IPS DF 19.7 (cell line): ENCODE data around the gene LLGL1.

Experiments used
- DNase-seq: peaks from one replicate; pipeline ENCODE4 v3.0.0-alpha.2; 2013; ENCODE audit warnings: low read depth, low spot score

Gene LLGL1

DNA sequence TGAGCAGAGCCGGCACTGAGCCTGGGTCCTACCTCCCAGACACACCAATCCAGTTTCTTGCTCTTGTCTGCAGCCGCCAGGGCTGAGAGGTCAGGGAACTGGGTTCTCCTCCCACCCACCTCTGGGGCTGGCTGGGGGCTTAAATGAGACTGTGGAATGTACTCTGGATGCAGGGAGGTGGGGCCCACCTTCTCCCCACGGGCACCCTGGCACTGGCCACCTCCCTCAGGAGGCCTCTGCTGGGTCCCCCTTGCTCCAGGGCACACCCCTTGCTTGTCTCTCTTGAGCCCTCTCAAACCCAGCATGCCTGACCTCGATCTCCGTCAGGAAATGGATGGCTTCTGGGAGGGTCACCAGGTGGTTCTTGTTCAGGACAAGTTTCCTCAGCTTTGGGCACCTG, 26.7 kb downstream of the LLGL1 start:
- DNase-seq, result no peak

DNA sequence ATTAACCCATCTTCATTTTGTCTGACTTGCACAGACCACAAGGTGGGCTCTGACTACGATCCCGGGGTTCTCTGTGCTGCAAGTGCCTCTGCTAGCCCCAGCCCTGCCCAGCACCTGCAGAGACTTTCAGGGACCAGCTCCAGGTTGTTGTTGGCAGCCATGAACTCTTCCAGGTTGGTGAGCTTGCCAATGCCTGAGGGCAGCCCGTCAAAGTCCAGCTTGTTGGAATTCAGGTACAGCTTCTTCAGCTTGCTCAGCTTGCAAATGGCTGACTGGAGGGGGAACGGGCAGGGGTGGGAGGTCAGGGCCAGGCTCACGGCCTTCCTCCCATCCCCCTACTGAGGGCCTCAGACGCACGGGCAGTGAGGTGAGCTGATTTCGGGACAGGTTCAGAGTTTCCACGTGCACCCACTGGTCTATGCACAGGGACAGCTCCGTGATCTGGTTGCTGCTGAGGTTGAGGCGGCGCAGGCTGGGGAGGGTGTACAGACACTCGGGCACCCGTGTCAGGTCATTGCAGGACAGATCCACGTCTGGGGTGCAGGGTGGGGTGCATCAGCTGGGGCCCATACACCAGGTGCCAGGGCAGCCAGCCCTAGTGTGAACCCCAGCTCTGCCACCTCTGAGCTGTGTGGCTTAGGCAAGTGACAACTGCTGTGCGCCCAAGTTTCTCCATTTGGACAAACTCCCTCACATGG, 27.9 kb downstream of the LLGL1 start:
- DNase-seq, result no peak

DNA sequence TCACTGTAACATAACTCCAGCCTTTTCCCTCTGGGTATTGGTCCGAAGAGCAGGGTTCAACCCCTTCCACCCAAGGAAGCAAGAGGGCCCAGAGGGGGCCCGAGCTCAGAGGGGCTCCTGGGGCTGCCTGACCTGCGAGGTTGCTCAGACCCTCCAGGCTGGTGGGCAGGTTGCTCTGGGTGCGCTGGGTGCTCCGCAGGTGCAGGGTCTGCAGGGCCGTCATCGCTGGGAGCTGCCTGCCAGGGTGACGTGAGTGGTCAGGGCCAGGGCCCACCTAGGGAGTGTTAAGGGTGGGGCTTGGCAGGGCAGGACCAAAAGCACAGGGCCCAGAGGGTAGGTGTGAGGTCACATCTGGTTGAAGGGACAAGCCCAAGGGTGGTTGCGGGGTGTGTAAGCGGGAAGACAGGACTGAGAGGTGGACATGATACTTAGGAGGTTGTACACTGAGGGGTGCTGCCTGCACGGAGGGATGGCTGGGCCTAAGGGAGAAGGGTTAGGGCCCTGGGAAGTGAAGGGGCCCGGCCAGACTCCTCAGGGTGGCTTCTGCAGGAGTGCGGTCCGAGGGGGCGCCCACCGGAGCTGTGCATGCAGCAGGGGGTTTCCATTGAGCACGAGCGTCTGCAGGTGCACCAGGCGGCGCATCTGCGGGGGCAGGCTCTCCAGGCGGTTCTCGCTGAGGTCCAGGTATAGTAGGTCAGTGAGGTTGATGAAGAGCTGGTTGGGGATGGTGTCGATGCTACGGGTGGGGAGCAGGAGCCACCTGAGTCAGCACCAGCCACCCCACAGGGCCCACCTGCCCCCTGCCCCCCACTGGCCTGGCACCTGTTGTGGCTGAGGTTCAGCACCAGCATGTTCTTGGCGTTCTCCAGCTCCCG, 28.7 kb downstream of the LLGL1 start:
- DNase-seq, result no peak

DNA sequence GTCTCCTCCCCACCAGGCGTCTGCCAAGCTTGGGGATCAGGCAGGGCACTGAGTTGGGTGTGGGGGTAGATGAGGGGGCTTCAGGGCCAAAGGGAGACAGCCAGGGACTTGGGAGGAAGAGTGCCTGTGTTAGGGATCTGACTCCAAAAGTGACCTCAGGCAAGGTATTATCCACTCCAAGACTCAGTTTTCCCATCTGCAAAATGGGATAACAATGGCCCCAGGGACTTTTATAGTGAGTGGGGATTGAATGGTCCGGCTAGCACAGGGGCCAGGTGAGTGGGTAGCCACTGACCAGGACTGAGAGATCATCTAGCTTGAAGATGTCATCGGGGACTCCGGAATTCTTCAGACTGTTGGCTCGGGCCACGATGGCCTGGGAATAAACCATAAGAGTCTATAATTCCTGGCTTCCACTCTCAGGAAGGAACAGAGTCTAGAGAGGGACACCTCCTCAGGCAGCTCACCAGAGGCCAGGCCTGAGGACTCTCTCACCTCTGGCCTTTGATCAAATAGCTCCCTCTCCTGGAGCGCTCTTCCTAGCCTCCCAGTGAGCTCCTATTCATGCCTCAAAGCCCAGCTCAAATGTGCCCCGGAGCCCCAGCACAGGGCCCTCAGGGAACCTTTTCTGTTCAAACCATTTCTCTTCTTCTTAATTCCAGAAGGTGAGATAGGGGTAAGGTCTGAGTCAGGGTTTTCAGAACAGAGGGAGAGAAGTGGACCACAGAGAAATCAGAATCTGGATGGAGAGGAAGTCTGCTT, 29.6 kb downstream of the LLGL1 start:
- no peak for DNase-seq

DNA sequence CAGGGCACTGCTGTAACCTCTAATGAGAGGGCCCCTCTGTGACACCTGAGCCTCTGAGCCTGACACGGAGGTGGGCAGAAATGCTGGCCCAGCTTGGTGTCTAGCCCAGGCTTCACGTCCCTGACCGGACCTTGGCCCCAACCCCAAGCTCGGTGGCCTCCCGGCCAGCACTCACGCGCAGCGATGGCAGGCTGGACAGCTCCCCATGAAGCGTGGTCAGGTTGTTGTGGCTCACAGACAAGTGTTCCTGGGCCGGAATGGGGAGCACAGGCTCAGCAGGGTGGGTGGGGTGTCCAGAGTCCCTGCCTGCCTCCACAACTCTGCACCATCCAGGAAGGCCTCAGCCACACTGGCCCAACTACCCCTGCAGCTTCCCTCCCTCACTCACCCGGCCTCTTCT, 30.9 kb downstream of the LLGL1 start:
- no peak for DNase-seq

DNA sequence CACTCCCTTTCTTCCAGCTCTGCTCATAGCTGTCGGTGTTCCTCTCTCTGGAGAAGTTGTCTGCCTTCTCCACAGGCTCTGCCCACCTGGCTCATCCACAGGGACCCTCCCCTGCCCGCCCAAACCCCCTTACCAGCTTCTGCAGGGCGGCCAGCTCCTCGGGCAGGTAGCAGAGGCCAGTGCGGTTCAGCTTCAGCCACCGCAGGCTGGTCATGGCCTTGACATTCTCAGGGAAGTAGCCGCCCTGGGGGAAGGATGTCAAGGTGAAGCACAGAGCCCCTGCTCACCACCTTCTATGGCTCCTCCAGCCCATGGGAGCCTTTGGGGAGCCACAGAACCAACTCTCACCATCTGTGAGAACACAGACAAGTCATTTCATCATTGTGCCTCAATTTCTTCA, 31.3 kb downstream of the LLGL1 start:
- DNase-seq, result no peak

DNA sequence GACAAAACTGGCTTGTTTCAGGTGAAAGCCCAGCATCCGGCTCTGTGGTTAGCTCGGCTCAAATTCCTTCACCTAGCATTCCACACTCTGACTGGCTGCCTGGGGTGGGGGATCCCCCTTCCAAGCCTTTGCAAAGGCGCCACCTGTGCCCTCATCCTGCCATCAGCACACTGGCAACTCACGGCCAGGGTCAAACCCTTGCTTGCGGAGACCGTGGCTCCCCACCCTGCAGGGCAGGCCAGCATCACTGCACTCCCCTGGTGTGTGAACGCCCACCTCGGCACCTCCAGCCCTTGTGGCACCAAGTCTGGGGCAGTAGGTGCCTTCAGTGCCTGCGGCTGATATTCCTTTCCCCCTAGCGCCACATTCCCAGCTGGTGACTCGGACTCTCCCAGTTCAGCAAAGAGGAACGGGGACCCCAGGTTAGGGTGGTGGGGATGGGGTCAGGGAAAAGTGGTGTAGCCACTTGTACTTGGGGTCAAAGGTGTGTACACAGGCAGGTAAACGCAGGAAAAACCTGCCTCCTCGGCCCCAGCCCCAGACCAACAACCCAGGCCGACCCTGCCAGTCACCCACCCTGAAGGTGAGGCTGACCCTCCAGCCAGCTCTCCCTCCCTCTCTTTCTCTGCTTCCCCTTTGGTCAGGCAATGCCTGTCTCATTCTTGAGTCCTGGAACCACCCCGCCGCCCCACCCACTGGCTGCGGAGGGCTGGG, 32.0 kb downstream of the LLGL1 start:
- DNase-seq, result no peak

DNA sequence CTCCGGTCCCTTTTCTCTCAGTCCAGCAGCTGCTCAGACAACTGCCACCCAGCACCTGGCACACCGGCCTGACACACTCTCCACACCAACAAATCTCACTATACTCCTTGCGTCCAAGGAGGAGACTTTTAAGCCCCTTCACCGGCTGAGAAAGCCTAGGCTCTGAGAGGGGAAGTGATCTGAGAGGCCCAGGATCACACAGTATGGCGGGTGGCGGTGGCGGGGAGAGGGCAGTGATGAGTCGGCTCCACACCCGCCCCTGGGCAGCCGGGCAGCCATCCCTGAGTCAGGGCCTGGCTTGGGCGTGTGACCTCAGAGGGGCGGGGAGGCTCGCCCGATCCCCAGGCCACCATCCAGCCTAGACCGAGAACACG, 32.5 kb downstream of the LLGL1 start:
- no peak for DNase-seq

DNA sequence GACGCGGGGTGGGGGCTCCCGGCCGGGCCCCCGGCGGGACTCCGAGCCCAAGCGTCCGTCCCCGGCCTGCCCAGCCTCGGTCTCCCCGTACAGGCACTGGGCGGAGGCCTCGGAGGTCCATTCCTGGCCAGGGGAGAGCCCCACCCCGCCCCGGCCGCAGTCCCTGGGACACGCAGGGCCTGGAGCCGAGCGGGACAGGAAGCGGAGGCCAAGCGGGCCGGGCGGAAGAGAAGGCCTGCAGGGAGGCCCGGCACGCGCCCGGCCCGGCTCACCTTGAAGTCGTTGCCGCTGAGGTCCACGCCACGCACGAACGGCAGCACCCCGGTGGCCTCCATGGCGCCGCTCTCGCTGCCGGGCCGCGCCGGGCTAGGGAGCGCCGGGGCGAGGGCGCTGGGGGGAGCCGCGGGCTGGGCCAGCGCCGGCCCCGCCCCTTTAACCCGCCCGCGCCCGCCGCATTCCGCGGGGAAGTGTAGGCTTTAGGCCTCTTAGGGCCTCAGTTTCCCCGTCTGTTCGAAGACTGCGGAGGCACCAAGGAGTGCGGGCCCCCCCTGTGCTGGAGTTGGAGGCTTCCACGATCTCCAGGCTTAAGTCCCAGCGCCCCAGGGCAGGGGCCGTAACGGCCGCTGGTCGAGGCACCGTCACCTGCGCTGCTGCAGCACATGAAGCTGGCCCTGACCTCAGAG, 33.1 kb downstream of the LLGL1 start, which contains the start of gene FLII:
Gene FLII, minus strand, starts transcription at position 383 of the 683 bp plus-strand sequence. Its CDS starts 48 bp downstream, at position 335.
- DNase-seq, result no peak

DNA sequence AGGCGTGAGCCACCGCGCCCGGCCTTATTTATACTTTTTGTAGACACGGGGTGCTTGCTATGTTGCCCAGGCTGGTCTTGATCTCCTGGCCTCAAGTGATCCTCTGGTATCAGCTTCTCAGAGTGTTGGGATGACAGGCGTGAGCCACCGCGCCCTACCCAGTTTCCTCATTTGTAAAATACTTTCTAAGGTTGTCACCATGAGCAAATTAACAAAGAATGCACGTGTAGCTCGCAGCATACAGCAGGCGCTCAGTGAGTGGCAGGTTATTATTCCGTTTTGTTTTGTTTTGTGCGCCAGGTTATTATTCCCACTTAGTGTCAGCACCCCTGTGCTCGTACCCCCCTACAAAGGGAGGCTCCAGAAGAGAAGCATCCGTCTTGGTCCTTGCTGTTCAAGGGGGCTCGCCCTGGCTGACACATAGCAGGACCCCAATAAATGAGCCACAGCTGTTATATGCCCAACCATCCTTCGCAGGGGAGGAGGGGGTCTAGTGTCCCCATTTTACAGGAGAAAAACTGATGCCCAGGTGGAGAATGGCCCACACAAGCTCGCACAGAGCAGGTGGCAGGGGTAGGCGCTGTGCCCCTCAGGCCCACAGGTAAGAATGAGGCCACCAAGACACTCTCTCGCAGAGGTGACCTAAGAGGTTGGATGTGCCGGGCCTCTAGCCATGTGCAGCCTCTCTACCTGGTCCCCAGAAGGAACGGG, 34.3 kb downstream of the LLGL1 start:
- DNase-seq, result no peak

DNA sequence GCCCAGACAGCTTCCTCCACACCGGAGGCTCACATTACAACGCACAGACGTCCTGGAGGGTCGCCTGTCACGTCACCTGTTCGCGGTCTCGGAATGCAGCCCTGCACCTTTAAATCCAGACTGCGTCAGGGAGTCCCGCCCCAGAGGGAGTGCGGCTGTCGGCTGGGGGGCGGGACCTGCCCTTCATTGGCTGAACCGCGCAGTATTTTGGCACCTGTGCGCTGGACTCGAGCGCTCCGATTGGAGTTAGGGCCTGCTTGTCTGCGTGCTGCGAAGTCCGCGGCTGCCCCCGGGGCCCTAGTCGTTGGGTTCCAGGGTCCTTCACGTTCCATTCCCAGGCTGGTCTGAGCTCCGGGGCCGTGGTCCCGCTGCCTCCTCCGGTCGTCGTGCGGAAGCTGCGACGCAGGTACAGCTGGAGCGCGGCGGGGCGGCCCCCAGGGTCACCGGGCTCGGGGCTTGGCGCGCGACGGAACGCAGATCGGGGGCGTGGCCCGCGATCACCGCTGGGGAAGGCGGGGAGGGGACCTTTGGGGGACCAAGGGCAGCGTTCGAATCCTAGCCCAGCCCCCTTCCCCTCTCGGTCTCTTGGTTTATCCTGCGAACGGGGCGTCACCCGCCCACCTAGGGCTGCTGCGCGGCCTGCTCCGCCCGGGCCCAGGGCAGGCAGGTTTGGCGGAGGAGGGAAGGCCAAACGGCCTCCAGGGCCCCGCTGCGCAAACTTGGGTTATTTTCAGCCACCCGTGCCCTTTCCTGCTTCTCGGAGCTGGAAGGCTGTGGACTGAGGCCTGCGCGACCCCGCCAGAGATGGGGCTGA, 35.1 kb downstream of the LLGL1 start, which contains the start of gene MIEF2:
Gene MIEF2, plus strand, starts transcription at position 331 of the 814 bp plus-strand sequence. CDS start 2,059 bp downstream, outside the sequence.
- DNase-seq, result peak; percentile 90

DNA sequence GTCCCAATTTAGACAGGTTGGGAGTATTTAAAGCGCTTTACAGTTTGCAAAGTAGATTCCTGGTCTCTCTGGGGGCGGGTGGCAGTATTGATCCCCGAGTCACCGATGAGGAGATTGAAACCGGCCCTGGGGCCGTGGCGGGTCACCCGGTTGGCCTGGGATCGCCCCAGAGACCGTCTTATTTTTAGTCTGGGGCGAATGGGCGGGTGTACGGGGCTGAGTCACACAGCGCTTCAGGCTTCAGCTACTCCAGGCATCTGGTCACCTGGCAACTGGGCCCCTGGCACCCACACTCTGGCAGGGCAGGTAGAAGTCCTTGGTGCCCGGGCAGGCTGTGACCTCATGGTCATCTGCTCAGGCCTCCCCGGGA, 35.7 kb downstream of the LLGL1 start:
- no peak for DNase-seq

DNA sequence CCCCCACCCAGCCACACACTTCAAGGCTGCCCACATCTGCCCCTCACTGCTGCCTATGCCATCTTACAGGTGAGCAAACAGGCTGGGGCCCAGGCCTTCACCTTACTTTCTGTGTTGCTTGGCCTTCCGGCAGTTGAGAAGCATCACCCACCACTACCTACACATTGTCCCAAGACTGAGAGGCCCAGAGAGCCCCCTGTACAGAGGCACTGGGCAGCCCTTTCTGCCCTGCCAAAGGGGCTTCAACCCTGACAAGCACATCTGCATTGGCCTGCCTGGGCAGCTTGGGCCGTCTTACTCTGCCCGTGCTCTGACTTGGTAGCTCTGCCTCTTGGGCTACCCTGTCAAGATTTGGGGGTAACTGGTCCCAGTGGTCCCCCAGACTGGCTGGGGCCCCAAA, 36.2 kb downstream of the LLGL1 start:
- DNase-seq, result no peak

DNA sequence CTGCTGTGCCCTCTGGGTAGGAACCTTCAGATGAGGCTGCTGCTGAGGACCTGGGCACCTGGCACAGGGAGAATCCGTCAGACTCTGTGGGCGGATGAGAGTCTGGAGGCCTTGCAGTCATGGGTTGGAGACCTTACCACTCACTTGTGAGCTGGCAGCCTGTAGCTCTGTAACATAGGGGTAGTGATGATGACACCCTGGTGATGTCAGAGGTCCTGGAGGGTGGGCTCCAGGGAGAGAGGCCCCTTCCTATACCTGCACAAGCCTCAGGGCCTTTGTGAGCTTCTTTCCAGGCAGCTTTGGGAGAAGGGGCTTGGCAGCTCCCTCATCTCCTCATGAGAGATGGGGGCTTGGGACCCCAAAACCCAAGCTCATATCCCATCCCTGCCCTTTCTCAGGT, 36.7 kb downstream of the LLGL1 start:
- no peak for DNase-seq

DNA sequence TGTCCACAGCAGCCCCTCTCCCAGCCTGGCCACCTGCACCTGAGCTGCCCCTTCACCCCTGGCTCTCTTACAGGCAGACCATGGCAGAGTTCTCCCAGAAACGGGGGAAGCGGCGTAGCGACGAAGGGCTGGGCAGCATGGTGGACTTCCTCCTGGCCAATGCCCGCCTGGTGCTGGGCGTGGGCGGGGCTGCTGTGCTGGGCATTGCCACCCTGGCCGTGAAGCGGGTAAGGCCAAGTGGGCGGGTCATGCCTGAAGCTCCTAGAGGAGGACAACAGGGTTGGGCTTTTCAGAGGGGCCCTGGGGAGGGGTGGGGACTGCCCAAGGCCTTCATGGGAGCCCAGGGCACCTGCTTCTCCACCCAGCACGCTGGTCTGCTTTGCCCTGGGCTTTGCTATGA, 37.2 kb downstream of the LLGL1 start:
- no peak for DNase-seq

DNA sequence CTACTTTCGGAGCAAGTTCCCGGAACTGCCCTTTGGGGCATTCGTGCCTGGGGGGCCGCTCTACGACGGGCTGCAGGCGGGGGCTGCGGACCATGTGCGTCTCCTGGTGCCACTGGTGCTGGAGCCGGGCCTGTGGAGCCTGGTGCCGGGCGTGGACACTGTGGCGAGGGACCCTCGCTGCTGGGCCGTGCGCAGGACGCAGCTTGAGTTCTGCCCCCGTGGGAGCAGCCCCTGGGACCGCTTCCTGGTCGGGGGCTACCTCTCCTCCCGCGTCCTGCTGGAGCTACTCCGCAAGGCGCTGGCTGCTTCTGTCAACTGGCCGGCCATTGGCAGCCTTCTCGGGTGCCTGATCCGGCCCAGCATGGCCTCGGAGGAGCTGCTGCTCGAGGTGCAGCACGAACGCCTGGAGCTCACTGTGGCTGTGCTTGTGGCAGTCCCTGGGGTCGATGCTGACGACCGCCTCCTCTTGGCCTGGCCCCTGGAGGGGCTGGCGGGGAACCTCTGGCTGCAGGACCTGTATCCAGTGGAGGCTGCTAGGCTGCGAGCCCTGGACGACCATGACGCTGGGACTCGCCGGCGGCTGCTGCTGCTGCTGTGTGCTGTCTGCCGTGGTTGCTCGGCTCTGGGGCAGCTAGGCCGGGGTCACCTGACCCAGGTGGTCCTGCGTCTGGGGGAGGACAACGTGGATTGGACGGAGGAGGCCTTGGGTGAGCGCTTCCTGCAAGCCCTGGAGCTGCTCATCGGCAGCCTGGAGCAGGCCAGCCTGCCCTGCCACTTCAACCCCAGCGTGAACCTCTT, 38.6 kb downstream of the LLGL1 start:
- no peak for DNase-seq

DNA sequence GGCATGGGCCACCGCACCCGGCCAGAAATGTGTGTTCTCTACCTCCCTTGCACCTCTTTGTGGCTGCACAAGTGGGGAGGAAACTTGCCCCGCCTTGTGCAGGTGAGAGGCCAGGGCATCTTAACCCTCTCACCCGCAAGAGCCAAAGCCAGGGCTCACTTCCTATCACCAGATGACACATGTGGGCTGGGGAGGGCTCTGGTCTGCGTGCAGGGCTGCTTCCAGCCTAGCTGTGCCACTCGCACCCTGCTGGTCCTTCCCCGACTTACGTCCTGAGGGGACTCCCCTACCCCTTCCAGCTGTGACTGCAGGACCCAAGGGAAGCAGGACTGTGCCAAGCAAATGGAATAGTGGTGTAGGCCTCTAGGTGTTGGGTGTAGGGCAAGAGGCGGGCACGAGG, 41.9 kb downstream of the LLGL1 start:
- no peak for DNase-seq

DNA sequence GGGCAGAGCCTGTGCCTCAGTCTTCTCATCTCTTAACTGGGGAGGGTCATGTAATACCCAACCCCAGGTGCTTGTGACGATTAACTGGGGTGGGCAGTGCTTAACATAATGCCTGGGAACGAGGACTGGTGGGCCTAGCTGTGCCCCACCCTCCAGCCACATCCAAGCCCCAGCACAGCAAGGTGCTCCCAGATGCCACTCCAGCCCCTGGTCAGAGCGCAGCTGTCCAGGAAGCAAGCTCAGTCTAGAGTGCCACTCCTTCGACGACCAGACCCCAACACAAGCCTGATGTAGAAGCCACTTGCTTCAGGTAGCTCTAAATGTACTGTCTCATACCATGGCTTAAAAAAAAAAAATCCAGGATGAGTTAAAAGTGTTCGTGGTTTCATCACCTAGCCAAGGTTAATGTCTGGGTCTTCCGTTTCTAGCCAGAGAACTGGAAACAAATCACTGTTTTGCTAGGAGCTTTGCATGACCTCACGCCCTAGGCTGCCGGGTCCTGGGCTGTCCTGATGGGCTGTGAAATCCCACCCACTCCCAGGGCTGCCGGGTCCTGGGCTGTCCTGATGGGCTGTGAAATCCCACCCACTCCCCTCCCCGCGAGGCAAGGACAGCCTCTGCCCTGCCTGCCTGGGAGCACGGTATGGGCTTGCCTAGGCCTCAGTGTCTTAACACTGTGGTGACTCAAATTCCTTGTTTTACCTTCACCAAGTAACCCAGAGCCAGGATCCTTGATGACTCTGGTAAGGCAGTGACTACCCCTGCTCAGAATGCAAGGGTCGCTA, 42.7 kb downstream of the LLGL1 start:
- DNase-seq, result no peak
